HepG2 (cell line): Measurements from ENCODE around the gene NPB. TPM values are rescaled to one million over a fixed set of nuclear protein-coding genes. Genes with fewer than 3 reads are reported as not detected.

Source experiments
- ADNP ChIP-seq: sonication (generic); formaldehyde crosslinking; IDR thresholded peaks from 2 replicates; pipeline ENCODE4 v1.4.0; 2020; ENCODE audit warnings: missing genetic modification reagents
- AHDC1 ChIP-seq: sonication (generic); formaldehyde crosslinking; IDR thresholded peaks from 2 replicates; pipeline ENCODE4 v1.5.1; 2020; ENCODE audit warnings: mild to moderate bottlenecking, missing genetic modification reagents, borderline replicate concordance
- EHMT2 ChIP-seq: fragments of 200-600 bp; sonication (generic); IDR thresholded peaks from 2 replicates; pipeline ENCODE4 v1.7.0; 2017; ENCODE audit warnings: antibody characterized with exemption, low read depth, low read length, borderline replicate concordance
- FOXA1 ChIP-seq, 2 experiments: fragments of 450-650 bp in 1 of 2; sonication (generic) in 1 of 2; formaldehyde crosslinking in 1 of 2; IDR thresholded peaks; 2 replicates each; pipeline versions ENCODE4 v1.4.0 to v1.6.1; 2016 to 2020; ENCODE audit warnings: missing genetic modification reagents in 1 of 2
- FOXA3 ChIP-seq: IDR thresholded peaks from 2 replicates; pipeline ENCODE4 v1.6.1; 2016; ENCODE audit warnings: missing genetic modification reagents, missing compliant biosample characterization
- PHF20 ChIP-seq: sonication (generic); formaldehyde crosslinking; IDR thresholded peaks from 2 replicates; pipeline ENCODE4 v1.5.0; 2020; ENCODE audit warnings: mild to moderate bottlenecking, missing genetic modification reagents
- RXRA ChIP-seq: sonication (generic); formaldehyde crosslinking; IDR thresholded peaks from 2 replicates; pipeline ENCODE4 v1.5.1; 2020; ENCODE audit warnings: missing genetic modification reagents
- SP5 ChIP-seq: IDR thresholded peaks from 2 replicates; pipeline ENCODE4 v1.6.1; 2016; ENCODE audit warnings: low read depth, borderline replicate concordance
- TRIM24 ChIP-seq: sonication (generic); formaldehyde crosslinking; IDR thresholded peaks from 2 replicates; pipeline ENCODE4 v1.8.0; 2022; ENCODE audit warnings: mild to moderate bottlenecking, missing genetic modification reagents
- ZBED4 ChIP-seq: sonication (generic); formaldehyde crosslinking; IDR thresholded peaks from 2 replicates; pipeline ENCODE4 v1.4.0; 2020; ENCODE audit warnings: missing genetic modification reagents, borderline replicate concordance
- ZNF354B ChIP-seq: sonication (generic); formaldehyde crosslinking; IDR thresholded peaks from 2 replicates; pipeline ENCODE4 v1.8.0; 2022; ENCODE audit warnings: mild to moderate bottlenecking, missing genetic modification reagents
- ZNF660 ChIP-seq: sonication (generic); formaldehyde crosslinking; IDR thresholded peaks from 2 replicates; pipeline ENCODE4 v1.5.1; 2020; ENCODE audit warnings: mild to moderate bottlenecking, low read depth, missing genetic modification reagents, borderline replicate concordance
- polyA plus RNA-seq, 8 experiments: library from polyadenylated mRNA; depleted of rRNA in 3 of 8; stranded (reverse) in 7 of 8; unstranded in 1 of 8; fragments of >200 nt; fragmentation: Illumina TruSeq in 4 of 8; extraction: Trizol in 4 of 8; gene quantifications; 2 replicates each; pipeline versions ENCODE4 v1.2.1 to v1.2.3, GENCODE V29; 2011 to 2016; ENCODE audit warnings: low read depth in 4 of 8, missing spikeins in 1 of 8, mixed read lengths in 1 of 8; ENCODE audit not compliant: insufficient read depth in 1 of 8
- total RNA-seq, 5 experiments: library from RNA; depleted of rRNA; stranded (reverse); fragments of >200 nt; fragmentation: Illumina TruSeq; extraction: Trizol; gene quantifications; 2 replicates each; pipeline ENCODE4 v1.2.3, GENCODE V29; 2016; ENCODE audit warnings: low read depth in 1 of 5
- TF ChIP-seq, protein P1 (sequence below), 2 experiments: sonication (generic) in 1 of 2; formaldehyde crosslinking in 1 of 2; IDR thresholded peaks; 2 replicates each; pipeline versions ENCODE4 v1.5.1 to v1.6.1; 2011 to 2020; ENCODE audit warnings: borderline replicate concordance in 1 of 2, low read depth in 1 of 2, low read length in 1 of 2, mild to moderate bottlenecking in 1 of 2, missing genetic modification reagents in 1 of 2, moderate library complexity in 1 of 2

NPB gene
- total and polyA plus RNA-seq, 2 of the 13 experiments (the other 11 are each of a cell fraction or from before 2014, with no cell fraction given) = 0.11 to 0.93 TPM

DNA sequence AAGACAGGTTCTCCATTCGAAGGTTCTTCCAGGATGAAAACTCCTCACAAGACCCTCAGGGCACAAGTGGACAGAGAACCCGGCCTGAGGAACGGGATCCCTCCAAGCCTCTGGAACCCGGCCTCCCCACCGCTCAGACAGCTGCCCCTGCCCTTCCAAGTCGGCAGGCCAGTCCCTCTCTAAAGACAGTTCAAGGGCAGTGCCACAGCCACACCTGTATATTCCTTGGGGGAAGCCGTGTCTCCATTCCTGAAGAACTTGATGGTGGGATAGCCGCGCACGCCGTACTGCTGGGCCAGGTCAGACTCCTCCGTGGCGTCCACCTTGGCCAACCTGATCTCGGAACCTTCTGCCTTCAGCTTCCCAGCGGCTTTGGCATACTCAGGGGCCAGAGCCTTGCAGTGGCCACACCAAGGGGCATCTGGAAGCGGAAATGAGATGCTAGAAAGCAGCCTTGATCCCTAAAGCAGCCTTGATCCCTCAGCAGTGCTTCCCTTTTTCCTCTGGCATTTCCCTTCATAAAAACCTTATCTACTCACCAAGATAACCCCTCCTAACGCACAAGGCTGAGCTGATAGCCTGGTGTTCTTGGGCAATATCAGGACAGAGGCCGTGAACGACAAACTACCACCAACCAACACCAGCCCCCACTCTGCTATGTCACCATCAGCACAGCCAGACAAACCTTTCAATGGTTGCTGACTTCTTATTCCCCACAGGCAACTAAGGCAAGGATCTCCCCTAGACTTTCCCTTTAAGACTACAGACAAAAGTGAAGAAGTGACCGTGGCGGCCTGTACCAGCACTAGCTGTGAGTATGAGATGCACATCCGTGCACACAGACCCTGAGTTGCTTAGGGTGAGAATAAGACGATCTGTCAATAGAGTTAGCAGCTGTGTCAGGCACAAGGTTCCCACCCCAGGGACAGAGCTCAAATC, 42.8 kb upstream of the NPB start (continued):
- TF ChIP-seq ZBED4 (CRISPR knock-in tag) (0 out of 2 replicates have a peak, but pooled peaks have one; percentile 8), EHMT2 (no peak), SP5 (CRISPR knock-in tag) (no peak), RXRA (CRISPR knock-in tag) (no peak), PHF20 (CRISPR knock-in tag) (peak; percentile 13; the same call in 1 of the 2 replicates), AHDC1 (CRISPR knock-in tag) (0 out of 2 replicates have a peak, but pooled peaks have one; percentile 9), ZNF354B (CRISPR knock-in tag) (no peak), FOXA3 (CRISPR knock-in tag) (no peak), ZNF660 (CRISPR knock-in tag) (no peak), FOXA1 (IDR thresholded peaks at IDR 0.05) (no peak), FOXA1 (CRISPR knock-in tag; IDR thresholded peaks at IDR 0.05) (no peak), TRIM24 (no peak), ADNP (no peak)
- TF ChIP-seq, protein P1, sequence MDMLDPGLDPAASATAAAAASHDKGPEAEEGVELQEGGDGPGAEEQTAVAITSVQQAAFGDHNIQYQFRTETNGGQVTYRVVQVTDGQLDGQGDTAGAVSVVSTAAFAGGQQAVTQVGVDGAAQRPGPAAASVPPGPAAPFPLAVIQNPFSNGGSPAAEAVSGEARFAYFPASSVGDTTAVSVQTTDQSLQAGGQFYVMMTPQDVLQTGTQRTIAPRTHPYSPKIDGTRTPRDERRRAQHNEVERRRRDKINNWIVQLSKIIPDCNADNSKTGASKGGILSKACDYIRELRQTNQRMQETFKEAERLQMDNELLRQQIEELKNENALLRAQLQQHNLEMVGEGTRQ (IDR thresholded peaks at IDR 0.05; ENCODE audit: low read depth, low read length) = no peak
- TF ChIP-seq, protein P1 (CRISPR knock-in tag; IDR thresholded peaks at IDR 0.05; ENCODE audit: borderline replicate concordance) = no peak; the same call in 1 of the 2 replicates
